Measurements from ENCODE around the gene PHACTR1. TPM values are rescaled to one million over a fixed set of nuclear protein-coding genes. Genes with fewer than 3 reads are reported as not detected.

PHACTR1 gene
- total and polyA plus RNA-seq, 9 of the 15 experiments (the other 6 are each of a cell fraction or from before 2014, with no cell fraction given) = 11.5 to 32.6 (median 22.0) TPM

GRCh38 chr6:13045676-13046075 lies 329.1 kb downstream of the PHACTR1 start (continued):
- TF ChIP-seq RHOXF2B (CRISPR knock-in tag; conservative IDR thresholded peaks at IDR 0.05) (no peak), BRF2 (IDR thresholded peaks at IDR 0.05; ENCODE audit: borderline replicate concordance, insufficient read depth, insufficient read length) (no peak), HMG20B (CRISPR knock-in tag; IDR thresholded peaks at IDR 0.05) (no peak), CHD2 (IDR thresholded peaks at IDR 0.05; ENCODE audit: low read depth, low read length) (no peak), ZNF41 (CRISPR knock-in tag; conservative IDR thresholded peaks at IDR 0.05) (no peak)

- no peak; the same call in 2 of the 3 replicates for ATAC-seq
- CTCF ChIA-PET (ENCODE audit: low intra/inter-chr PET ratio) = interaction anchor here (0.7 kb wide), 1 partner anchor 527 kb away, joined by 4 read pairs; no protein-coding TSS in a partner anchor
- H3K4me1 ChIP-seq (replicated peaks in 1 of 2; ENCODE audit: control insufficient read depth in 2 of 2, insufficient read depth in 2 of 2, low read length in 2 of 2) = no peaks in the 10 kb centered on the region; a peak in 2 of 5 replicates
- WGBS (ENCODE audit: insufficient coverage, low coverage, missing lambda C conversion rate) = 0% methylated on average over 4 of the region's 4 CpGs
- no peaks in the 10 kb centered on the region for H3K9me3 ChIP-seq (replicated peaks; ENCODE audit: control insufficient read depth, insufficient read depth, low read depth, low read length)
- H4K20me1 ChIP-seq (replicated peaks; ENCODE audit: control insufficient read depth, insufficient read depth, low read length) = no peaks in the 10 kb centered on the region
- H3K9me1 ChIP-seq (ENCODE audit: control insufficient read depth, insufficient read depth, low read length) = no peaks in the 10 kb centered on the region
- H3K27me3 ChIP-seq (ENCODE audit: control insufficient read depth in 2 of 2, insufficient read depth in 2 of 2, low read length in 2 of 2) = no peaks in the 10 kb centered on the region
- no peaks in the 10 kb centered on the region for H3K79me2 ChIP-seq (ENCODE audit: control insufficient read depth, insufficient read depth, low read length)
- no peak overlapping the region for H2AFZ ChIP-seq (ENCODE audit: low read depth, low read length)
- in situ Hi-C loops (cut with MboI) (no loop called here), intact Hi-C loops (cut with micrococcal nuclease) (no loop called here)
- POLR2A ChIA-PET = interaction anchor here (1.2 kb wide), 1 partner anchor 17 kb away, joined by 3 read pairs; no protein-coding TSS in a partner anchor
- no peak overlapping the region for H3K9ac ChIP-seq (ENCODE audit: insufficient read depth in 1 of 2, low read depth in 2 of 2, low read length in 2 of 2)
- DNase-seq (ENCODE audit: extremely low read depth in 1 of 4, low spot score in 3 of 4) = peak in 2 of 4 experiments; percentile 9 to 10
- H3K4me3 ChIP-seq = no peak overlapping the region
- no TSS peak for BruUV-seq (replicated peaks)
- FAIRE-seq = no peak
- H3K4me2 ChIP-seq (ENCODE audit: insufficient read depth, low read length) = no peak overlapping the region
- no peak overlapping the region for H3K27ac ChIP-seq (ENCODE audit: extremely low read depth, low read depth, low read length)
- H3K36me3 ChIP-seq (ENCODE audit: control insufficient read depth, insufficient read depth, low read length) = no peaks in the 10 kb centered on the region
- TF ChIP-seq ZNF384 (IDR thresholded peaks at IDR 0.05; ENCODE audit: low read depth, low read length) (no peak), SMAD4 (CRISPR knock-in tag; conservative IDR thresholded peaks at IDR 0.05) (0 out of 2 replicates have a peak, but pooled peaks have one; percentile 34), ETV1 (tag; conservative IDR thresholded peaks at IDR 0.05; ENCODE audit: low read depth) (0 out of 2 replicates have a peak, but pooled peaks have one; percentile 28), TAL1 (IDR thresholded peaks at IDR 0.05) (peak; percentile 34; the same call in 1 of the 2 replicates), CREM (IDR thresholded peaks at IDR 0.05; ENCODE audit: low read depth) (no peak), TRIM24 (IDR thresholded peaks at IDR 0.05) (0 out of 4 replicates have a peak, but pooled peaks of 1 of the 2 experiments have one; percentile 16), PBX2 (CRISPR knock-in tag; IDR thresholded peaks at IDR 0.05; ENCODE audit: low read depth) (no peak), PBX2 (tag; conservative IDR thresholded peaks at IDR 0.05; ENCODE audit: low read depth) (peak; percentile 49; the same call in 1 of the 2 replicates), CREB5 (CRISPR knock-in tag; IDR thresholded peaks at IDR 0.05) (no peak), ZBTB1 (CRISPR knock-in tag; IDR thresholded peaks at IDR 0.05; ENCODE audit: borderline replicate concordance, low read depth) (no peak), TEAD4 (IDR thresholded peaks at IDR 0.05; ENCODE audit: low read length) (peak; percentile 48), TEAD4 (CRISPR knock-in tag; IDR thresholded peaks at IDR 0.05; ENCODE audit: borderline replicate concordance) (no peak), NCOR1 (IDR thresholded peaks at IDR 0.05) (peak; percentile 14; the same call in 1 of the 2 replicates), ARID1B (IDR thresholded peaks at IDR 0.05) (0 out of 2 replicates have a peak, but pooled peaks have one; percentile 17)
These were observed 329.5 kb downstream of the PHACTR1 start for GRCh38 chr6:13046084-13046483.
